Esophagus muscularis mucosa (tissue), 4 donors: ENCODE results near the gene LITAF. TPM values are rescaled to one million over a fixed set of nuclear protein-coding genes. Genes with fewer than 3 reads are reported as not detected.
A peak's percentile ranks its signal among the peaks of the same experiment; 100 is the strongest.

Experiments used
- DNase-seq: peaks from one replicate; pipeline ENCODE4 v3.0.0-alpha.2; 2017; ENCODE audit errors: extremely low spot score
- H3K27ac ChIP-seq, 4 donors: fragments of 200-600 bp; sonication (generic); replicated peaks in 1 of 4; 1 replicate in 3 of 4; 2 replicates in 1 of 4; pipeline ENCODE4 v1.5.1; 2016 to 2019; ENCODE audit warnings: mild to moderate bottlenecking in 1 of 4
- H3K27me3 ChIP-seq, 4 donors: fragments of 200-600 bp; sonication (generic); one replicate each; pipeline versions ENCODE4 v1.5.1 to v1.6.0; 2016 to 2019
- H3K36me3 ChIP-seq, 4 donors: fragments of 200-600 bp; sonication (generic); one replicate each; pipeline ENCODE4 v1.5.1; 2016 to 2019
- H3K4me1 ChIP-seq, 4 donors: fragments of 200-600 bp; sonication (generic); one replicate each; pipeline ENCODE4 v1.5.1; 2016 to 2019
- H3K4me3 ChIP-seq, 4 donors: fragments of 200-600 bp; sonication (generic); 1 replicate in 2 of 4; 2 replicates in 2 of 4; pipeline ENCODE4 v1.5.1; 2016 to 2019; ENCODE audit warnings: mild to moderate bottlenecking in 4 of 4, moderate library complexity in 1 of 4
- H3K9me3 ChIP-seq, 4 donors: fragments of 200-600 bp; sonication (generic); 1 replicate in 3 of 4; 2 replicates in 1 of 4; pipeline ENCODE4 v1.5.1; 2016 to 2019
- EP300 ChIP-seq: sonication (generic); formaldehyde crosslinking; IDR thresholded peaks from one replicate; pipeline ENCODE4 v1.6.1; 2017; ENCODE audit warnings: antibody characterized with exemption
- POLR2A ChIP-seq: fragments of 450-650 bp; IDR thresholded peaks from one replicate; pipeline ENCODE4 v1.6.1; 2017; ENCODE audit warnings: antibody characterized with exemption, moderate library complexity, mild to moderate bottlenecking, low read depth
- POLR2AphosphoS5 ChIP-seq, 2 donors: sonication (generic); formaldehyde crosslinking; IDR thresholded peaks; one replicate each; pipeline ENCODE4 v1.6.1; 2017; ENCODE audit warnings: antibody characterized with exemption in 2 of 2
- WGBS: methylation state at CpG from one replicate; pipeline ENCODE4 v1.1.5; 2018; 5-methylcytosine and 5-hydroxymethylcytosine counted together
- intact Hi-C: fragments of 100-400 bp; cut with DNase I; formaldehyde crosslinking; loops from one replicate; pipeline ENCODE4 v1.15.1; 2023
- total RNA-seq, 4 donors: library from RNA; depleted of rRNA; stranded (reverse); fragments of >200 nt; gene quantifications; one replicate each; pipeline versions ENCODE4 v1.1.0 to v1.2.1, GENCODE V29; 2016
- TF ChIP-seq, protein P1 (sequence below), 3 experiments: fragments of 200-600 bp in 2 of 3; fragments of 450-650 bp in 1 of 3; sonication (generic) in 2 of 3; IDR thresholded peaks; one replicate each; pipeline ENCODE4 v1.5.1; 2017 to 2019; ENCODE audit warnings: antibody characterized with exemption in 3 of 3, mild to moderate bottlenecking in 2 of 3, moderate library complexity in 1 of 3

Gene LITAF
- total RNA-seq, 4 donors from 2014 or later: 28.7 to 88.3 (median 36.8) TPM

DNA sequence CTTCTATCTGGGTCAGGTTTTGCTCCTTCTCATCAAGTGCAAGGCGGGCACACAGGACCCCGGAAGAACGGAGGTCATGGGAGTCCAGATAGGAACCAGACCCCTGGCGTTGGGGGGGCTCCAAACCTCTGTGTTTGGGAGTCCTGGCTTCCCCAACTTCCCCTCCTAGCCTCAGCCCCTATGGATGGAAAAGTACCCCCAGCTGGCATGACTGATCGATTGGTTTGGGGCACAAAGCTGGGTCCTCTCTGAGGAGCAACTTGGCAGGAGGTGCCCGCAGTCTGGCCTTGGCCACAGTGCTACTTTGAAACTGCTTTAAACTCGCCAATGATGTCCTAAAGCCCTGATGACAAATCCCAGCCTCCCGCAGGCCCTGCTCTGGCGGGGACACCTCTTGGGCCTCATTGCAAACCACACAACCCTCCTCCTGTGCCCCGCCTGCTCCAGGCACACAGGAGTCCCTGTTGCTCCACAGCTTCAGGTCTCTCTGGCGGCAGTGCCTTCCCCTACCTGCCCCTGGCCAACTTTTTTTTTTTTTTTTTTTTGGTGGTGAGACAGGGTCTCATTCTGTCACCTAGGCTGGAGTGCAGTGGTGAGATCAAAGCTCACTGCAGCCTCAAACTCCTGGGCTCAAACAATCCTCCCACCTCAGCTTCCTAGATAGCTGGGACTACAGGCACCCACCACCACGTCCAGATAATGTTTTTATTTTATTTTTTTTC, 43.5 kb upstream of the LITAF start:
- H3K27ac ChIP-seq: peak overlapping the region; percentile 53 to 70 (median 64)
- intact Hi-C loops: no loop called here
- no peak for TF ChIP-seq EP300
- no peak for TF ChIP-seq POLR2AphosphoS5 (IDR thresholded peaks at IDR 0.05)
- TF ChIP-seq POLR2A: no peak

DNA sequence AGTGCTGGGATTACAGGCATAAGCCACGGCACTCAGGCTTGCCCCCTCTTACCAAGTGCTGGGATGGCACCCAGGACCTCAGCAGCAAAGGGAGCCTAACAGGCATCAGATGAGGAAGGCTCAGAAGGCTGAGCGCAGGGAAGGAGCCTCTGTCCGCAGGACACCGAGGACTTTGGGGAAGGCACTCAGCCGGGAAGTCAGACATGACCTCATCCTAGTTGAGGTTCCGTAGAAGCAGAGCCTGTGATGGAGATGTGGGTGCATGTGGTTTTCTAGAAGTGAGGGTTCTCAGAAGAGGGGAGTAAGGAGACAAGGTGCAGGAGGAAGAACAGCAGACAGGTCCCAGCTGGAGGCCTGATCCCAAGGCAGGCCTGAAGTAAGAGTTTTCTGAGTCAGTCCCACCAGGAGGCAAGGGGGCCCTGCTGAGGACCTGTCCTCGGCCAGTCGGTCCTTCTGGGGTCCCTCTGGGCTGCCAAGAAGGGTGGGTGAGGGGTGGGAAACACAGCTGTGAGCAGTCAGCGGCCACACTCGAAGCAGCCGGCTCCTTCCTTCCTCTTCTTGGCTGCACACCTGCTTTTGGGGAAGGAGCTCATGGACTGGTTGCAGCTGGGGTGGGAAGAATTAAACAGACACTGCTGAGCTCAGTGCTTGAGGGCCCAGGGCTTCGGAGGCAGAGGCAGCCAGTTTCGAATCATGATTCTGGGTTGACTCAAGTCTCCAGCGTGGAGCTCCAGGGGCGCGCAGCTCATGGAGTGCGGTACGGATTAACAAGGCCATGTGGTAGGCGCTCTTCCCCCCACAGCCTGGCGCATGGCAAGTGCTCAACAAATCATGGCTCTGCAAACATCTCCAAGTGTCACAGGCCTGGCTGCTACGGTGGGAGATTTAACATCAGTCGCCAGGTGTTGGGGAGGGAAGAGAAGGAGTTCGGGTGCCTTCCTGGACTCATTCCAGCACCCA, 42.6 kb upstream of the LITAF start:
- intact Hi-C loops: no loop called here
- Histone ChIP-seq H3K27ac (peak overlapping the region; percentile 53 to 70 (median 64)), H3K9me3 (no peaks in the 10 kb centered on the region), H3K4me1 (peaks cover 10 to 47% (median 40%) of the 10 kb centered on the region in 4 donors), H3K36me3 (no peaks in the 10 kb centered on the region), H3K27me3 (no peaks in the 10 kb centered on the region), H3K4me3 (no peak overlapping the region)
- DNase-seq: no peak
- 66% methylated on average over 19 of the region's 23 CpGs for WGBS
- peak in 1 of 2 donors; percentile 14 for TF ChIP-seq POLR2AphosphoS5 (IDR thresholded peaks at IDR 0.05)
- no peak for TF ChIP-seq POLR2A

More for the DNA sequence above, 43.5 kb upstream of the LITAF start:
- Histone ChIP-seq H3K9me3 (no peaks in the 10 kb centered on the region), H3K4me1 (peaks cover 10 to 47% (median 40%) of the 10 kb centered on the region in 4 donors), H3K36me3 (no peaks in the 10 kb centered on the region), H3K4me3 (no peak overlapping the region), H3K27me3 (no peaks in the 10 kb centered on the region)
- DNase-seq: no peak
- WGBS: 87% methylated on average over 10 of the region's 12 CpGs

DNA sequence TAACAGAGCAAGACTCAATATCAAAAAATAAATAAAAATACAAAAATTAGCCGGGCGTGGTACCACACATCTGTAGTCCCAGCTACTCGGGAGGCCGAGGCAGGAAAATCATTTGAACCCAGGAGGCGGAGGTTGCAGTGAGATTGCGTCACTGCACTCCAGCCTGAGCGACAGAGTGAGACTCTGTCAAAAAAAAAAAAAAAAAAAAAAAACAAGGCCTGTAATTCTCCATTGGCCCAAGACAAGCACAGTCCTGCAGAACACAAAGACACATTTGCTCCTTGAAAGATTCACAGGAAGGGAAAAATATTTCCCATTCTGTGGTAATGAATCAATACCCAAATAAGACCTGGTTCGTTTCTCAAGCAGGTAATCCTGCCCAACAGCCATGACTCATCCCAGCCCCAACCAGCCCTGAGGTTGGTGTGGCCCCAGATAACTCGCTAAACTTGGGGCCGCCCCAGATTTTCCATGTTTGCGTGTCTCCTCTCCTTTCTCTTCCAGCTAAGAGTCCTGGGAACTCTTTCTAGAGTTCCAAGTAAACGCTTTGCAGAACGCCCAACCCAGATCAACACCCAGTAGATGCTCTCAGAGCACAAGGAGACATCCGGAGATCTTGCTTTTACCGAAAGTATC, 41.2 kb upstream of the LITAF start:
- Histone ChIP-seq H3K9me3 (no peaks in the 10 kb centered on the region), H3K27ac (peak overlapping the region; percentile 53 to 70 (median 64)), H3K27me3 (no peaks in the 10 kb centered on the region), H3K36me3 (no peaks in the 10 kb centered on the region), H3K4me1 (peaks cover 8 to 34% (median 30%) of the 10 kb centered on the region in 4 donors), H3K4me3 (no peak overlapping the region)
- intact Hi-C loops: no loop called here
- 78% methylated on average over 15 of the region's 15 CpGs for WGBS
- DNase-seq: no peak
- TF ChIP-seq POLR2AphosphoS5 (IDR thresholded peaks at IDR 0.05) (no peak), POLR2A (no peak), EP300 (no peak)
- TF ChIP-seq, protein P1, sequence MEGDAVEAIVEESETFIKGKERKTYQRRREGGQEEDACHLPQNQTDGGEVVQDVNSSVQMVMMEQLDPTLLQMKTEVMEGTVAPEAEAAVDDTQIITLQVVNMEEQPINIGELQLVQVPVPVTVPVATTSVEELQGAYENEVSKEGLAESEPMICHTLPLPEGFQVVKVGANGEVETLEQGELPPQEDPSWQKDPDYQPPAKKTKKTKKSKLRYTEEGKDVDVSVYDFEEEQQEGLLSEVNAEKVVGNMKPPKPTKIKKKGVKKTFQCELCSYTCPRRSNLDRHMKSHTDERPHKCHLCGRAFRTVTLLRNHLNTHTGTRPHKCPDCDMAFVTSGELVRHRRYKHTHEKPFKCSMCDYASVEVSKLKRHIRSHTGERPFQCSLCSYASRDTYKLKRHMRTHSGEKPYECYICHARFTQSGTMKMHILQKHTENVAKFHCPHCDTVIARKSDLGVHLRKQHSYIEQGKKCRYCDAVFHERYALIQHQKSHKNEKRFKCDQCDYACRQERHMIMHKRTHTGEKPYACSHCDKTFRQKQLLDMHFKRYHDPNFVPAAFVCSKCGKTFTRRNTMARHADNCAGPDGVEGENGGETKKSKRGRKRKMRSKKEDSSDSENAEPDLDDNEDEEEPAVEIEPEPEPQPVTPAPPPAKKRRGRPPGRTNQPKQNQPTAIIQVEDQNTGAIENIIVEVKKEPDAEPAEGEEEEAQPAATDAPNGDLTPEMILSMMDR (IDR thresholded peaks at IDR 0.05): no peak

DNA sequence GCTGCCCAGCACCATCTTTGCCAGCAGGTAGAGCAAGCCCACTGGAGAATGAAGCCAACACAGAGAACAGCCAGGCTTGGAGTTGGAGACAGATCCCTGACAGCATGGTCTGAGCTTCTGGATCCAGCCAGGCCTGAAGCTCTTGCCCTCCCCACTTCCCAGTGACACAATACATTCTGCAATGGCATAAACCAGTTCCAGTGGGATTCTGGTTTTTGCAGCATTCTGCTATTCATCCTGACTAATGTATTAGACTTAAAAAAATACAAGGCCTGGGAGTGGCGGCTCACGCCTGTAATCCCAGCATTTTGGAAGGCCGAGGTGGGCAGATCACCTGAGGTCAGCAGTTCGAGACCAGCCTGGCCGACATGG, 40.6 kb upstream of the LITAF start:
- peak overlapping the region in 3 of 4 donors; percentile 32 to 65 (median 33) for H3K27ac ChIP-seq

More for the DNA sequence above, 40.6 kb upstream of the LITAF start:
- Histone ChIP-seq H3K4me1 (peaks cover 1 to 31% (median 27%) of the 10 kb centered on the region in 4 donors), H3K4me3 (no peak overlapping the region), H3K36me3 (no peaks in the 10 kb centered on the region), H3K9me3 (no peaks in the 10 kb centered on the region), H3K27me3 (no peaks in the 10 kb centered on the region)
- WGBS: 97% methylated on average over 5 of the region's 5 CpGs
- intact Hi-C loops: no loop called here
- no peak for DNase-seq
- TF ChIP-seq EP300: no peak
- no peak for TF ChIP-seq POLR2AphosphoS5 (IDR thresholded peaks at IDR 0.05)
- TF ChIP-seq POLR2A: no peak
- TF ChIP-seq, protein P1 (IDR thresholded peaks at IDR 0.05): no peak
